Measurements from ENCODE around the gene SLC25A41. TPM values are rescaled to one million over a fixed set of nuclear protein-coding genes. Genes with fewer than 3 reads are reported as not detected.

SLC25A41 gene
- total and polyA plus RNA-seq, 2 of the 13 experiments (the other 11 are each of a cell fraction or from before 2014, with no cell fraction given): 0.33 to 0.95 TPM

DNA sequence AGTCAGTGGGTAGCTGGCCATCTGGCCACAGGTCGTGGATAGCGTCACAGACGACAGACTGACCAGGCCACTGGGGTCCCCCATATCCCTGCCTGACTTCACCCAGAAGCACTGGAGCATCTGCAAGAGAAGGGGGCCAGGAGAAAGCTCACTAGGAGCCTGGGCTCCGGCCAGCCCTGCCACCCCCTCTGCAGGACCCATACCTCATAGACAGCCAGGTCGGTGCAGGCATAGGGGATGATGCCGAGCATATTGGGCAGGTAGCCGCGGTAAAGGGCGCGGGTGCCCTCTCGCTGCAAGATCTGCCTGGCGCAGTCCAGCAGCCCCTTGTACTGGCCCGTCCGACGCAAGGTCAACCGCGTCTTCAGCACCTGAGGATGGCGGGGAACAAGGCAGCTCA lies 6.4 kb downstream of the SLC25A41 start:
- Histone ChIP-seq H3K36me3 (replicated peaks in 1 of 2; ENCODE audit: control insufficient read depth in 1 of 2, insufficient read depth in 2 of 2, low read length in 2 of 2) (peaks cover 1 to 5% of the 10 kb centered on the region in 2 experiments; a peak in 3 of 5 replicates), H3K4me1 (ENCODE audit: insufficient read depth, low read length) (peaks cover 27% of the 10 kb centered on the region), H2AFZ (ENCODE audit: low read length) (no peak overlapping the region), H3K79me2 (ENCODE audit: insufficient read depth, low read length) (peaks cover 20% of the 10 kb centered on the region), H4K20me1 (ENCODE audit: insufficient read depth, low read length) (peaks cover 20% of the 10 kb centered on the region), H3K9me3 (ENCODE audit: low read length) (no peaks in the 10 kb centered on the region), H3K4me2 (ENCODE audit: low read depth, low read length) (no peak overlapping the region), H3K4me3 (replicated peaks in 1 of 3; ENCODE audit: insufficient read depth in 1 of 3, low read depth in 2 of 3, low read length in 3 of 3) (no peak overlapping the region), H3K9ac (ENCODE audit: insufficient read depth, low read depth, low read length) (no peak overlapping the region), H3K27ac (ENCODE audit: extremely low read length, insufficient read depth, low read length) (no peak overlapping the region), H3K27me3 (ENCODE audit: control insufficient read depth in 1 of 2, insufficient read depth in 2 of 2, low read length in 2 of 2) (no peaks in the 10 kb centered on the region; a peak in 1 of 5 replicates)
- DNase-seq (ENCODE audit: low spot score) (no peak), ATAC-seq (no peak), FAIRE-seq (no peak)
- ChIA-PET CTCF (ENCODE audit: low intra/inter-chr PET ratio, low total read pairs) (no interaction called here), POLR2A (interaction anchor here (3.0 kb wide), 1 partner anchor 54 kb away, joined by 29 read pairs; the partner anchor contains the start of gene ALKBH7)
- TF ChIP-seq ZNF468 (CRISPR knock-in tag; IDR thresholded peaks at IDR 0.05) (no peak), ZNF747 (CRISPR knock-in tag; IDR thresholded peaks at IDR 0.05; ENCODE audit: borderline replicate concordance) (no peak), ZNF790 (CRISPR knock-in tag; IDR thresholded peaks at IDR 0.05; ENCODE audit: borderline replicate concordance) (no peak), ZNF563 (CRISPR knock-in tag; IDR thresholded peaks at IDR 0.05) (no peak), U2AF1 (optimal IDR thresholded peaks at IDR 0.05; ENCODE audit: low read depth, low read length) (no peak), TAF15 (IDR thresholded peaks at IDR 0.05; ENCODE audit: low read depth, low read length, poor library complexity, severe bottlenecking) (no peak), ZNF205 (CRISPR knock-in tag; IDR thresholded peaks at IDR 0.05) (no peak), NR2C2 (CRISPR knock-in tag; IDR thresholded peaks at IDR 0.05; ENCODE audit: borderline replicate concordance) (no peak)
- TF ChIP-seq, protein P1, sequence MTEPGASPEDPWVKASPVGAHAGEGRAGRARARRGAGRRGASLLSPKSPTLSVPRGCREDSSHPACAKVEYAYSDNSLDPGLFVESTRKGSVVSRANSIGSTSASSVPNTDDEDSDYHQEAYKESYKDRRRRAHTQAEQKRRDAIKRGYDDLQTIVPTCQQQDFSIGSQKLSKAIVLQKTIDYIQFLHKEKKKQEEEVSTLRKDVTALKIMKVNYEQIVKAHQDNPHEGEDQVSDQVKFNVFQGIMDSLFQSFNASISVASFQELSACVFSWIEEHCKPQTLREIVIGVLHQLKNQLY (CRISPR knock-in tag; IDR thresholded peaks at IDR 0.05): no peak
- TF ChIP-seq, protein P2, sequence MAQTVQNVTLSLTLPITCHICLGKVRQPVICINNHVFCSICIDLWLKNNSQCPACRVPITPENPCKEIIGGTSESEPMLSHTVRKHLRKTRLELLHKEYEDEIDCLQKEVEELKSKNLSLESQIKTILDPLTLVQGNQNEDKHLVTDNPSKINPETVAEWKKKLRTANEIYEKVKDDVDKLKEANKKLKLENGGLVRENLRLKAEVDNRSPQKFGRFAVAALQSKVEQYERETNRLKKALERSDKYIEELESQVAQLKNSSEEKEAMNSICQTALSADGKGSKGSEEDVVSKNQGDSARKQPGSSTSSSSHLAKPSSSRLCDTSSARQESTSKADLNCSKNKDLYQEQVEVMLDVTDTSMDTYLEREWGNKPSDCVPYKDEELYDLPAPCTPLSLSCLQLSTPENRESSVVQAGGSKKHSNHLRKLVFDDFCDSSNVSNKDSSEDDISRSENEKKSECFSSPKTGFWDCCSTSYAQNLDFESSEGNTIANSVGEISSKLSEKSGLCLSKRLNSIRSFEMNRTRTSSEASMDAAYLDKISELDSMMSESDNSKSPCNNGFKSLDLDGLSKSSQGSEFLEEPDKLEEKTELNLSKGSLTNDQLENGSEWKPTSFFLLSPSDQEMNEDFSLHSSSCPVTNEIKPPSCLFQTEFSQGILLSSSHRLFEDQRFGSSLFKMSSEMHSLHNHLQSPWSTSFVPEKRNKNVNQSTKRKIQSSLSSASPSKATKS (CRISPR knock-in tag; IDR thresholded peaks at IDR 0.05): no peak
- TF ChIP-seq, protein P3, sequence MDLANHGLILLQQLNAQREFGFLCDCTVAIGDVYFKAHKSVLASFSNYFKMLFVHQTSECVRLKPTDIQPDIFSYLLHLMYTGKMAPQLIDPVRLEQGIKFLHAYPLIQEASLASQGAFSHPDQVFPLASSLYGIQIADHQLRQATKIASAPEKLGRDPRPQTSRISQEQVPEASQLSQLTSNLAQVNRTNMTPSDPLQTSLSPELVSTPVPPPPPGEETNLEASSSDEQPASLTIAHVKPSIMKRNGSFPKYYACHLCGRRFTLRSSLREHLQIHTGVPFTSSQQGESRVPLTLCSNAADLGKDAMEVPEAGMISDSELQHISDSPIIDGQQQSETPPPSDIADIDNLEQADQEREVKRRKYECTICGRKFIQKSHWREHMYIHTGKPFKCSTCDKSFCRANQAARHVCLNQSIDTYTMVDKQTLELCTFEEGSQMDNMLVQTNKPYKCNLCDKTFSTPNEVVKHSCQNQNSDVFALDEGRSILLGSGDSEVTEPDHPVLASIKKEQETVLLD (CRISPR knock-in tag; IDR thresholded peaks at IDR 0.05; ENCODE audit: low read depth): no peak
- TF ChIP-seq, protein P4, sequence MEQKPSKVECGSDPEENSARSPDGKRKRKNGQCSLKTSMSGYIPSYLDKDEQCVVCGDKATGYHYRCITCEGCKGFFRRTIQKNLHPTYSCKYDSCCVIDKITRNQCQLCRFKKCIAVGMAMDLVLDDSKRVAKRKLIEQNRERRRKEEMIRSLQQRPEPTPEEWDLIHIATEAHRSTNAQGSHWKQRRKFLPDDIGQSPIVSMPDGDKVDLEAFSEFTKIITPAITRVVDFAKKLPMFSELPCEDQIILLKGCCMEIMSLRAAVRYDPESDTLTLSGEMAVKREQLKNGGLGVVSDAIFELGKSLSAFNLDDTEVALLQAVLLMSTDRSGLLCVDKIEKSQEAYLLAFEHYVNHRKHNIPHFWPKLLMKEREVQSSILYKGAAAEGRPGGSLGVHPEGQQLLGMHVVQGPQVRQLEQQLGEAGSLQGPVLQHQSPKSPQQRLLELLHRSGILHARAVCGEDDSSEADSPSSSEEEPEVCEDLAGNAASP (CRISPR knock-in tag; IDR thresholded peaks at IDR 0.05; ENCODE audit: borderline replicate concordance): no peak
- TF ChIP-seq, protein P5, sequence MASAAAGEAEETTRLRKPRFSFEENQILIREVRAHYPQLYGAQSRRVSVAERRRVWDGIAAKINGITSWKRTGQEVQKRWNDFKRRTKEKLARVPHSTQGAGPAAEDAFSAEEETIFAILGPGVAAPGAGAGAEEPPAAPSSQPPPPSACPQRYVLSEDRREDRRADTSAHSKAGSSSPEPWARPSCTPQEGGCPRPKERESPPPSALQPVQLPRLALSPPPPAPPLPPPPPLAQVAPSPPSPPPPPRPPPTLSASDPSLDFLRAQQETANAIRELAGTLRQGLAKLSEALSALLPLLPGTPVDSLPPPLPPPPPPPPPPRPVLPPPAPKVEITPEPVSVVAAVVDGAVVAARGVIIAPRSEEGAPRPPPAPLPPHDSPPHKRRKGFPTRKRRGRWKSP (CRISPR knock-in tag; IDR thresholded peaks at IDR 0.05): no peak
- no TSS peak for BruUV-seq (replicated peaks)
- WGBS (ENCODE audit: low lambda C conversion rate): 94% methylated on average over 7 of the region's 18 CpGs
- in situ Hi-C loops (cut with HindIII; ENCODE audit: extremely low pct_ligation_motif_present, low pct_unique_long_range_greater_than_20kb) (no loop called here), intact Hi-C loops (cut with micrococcal nuclease; ENCODE audit: unreplicated experiment) (no loop called here)

Data from HepG2 (cell line).